Panc1 (cell line): ENCODE data around the gene SHROOM3. TPM values are rescaled to one million over a fixed set of nuclear protein-coding genes. Genes with fewer than 3 reads are reported as not detected.

Source experiments
- ATAC-seq: fragments of 200-7000 bp; cut with Tn5 transposase; 2 replicates; pipeline ENCODE4 v1.9.1; 2020; ENCODE audit warnings: mild to moderate bottlenecking, moderate library complexity
- BruUV-seq: library from RNA; stranded (reverse); fragments of 400-500 nt; replicated peaks from 2 replicates; lab custom pipeline; 2021; lab: Mats Ljungman, UMichigan
- CTCF ChIA-PET: fragments of 300-600 bp; sonication (Branson Sonifier 250); formaldehyde crosslinking; loops from one replicate; lab custom pipeline; 2022; ENCODE audit warnings: antibody characterized with exemption; lab: Charles Lee
- POLR2A ChIA-PET: fragments of 300-600 bp; sonication (Branson Sonifier 250); formaldehyde crosslinking; loops from one replicate; lab custom pipeline; 2022; ENCODE audit warnings: antibody characterized with exemption; lab: Charles Lee
- DNase-seq: peaks from one replicate; pipeline ENCODE4 v3.0.0-alpha.2; 2010; ENCODE audit warnings: low read depth, low spot score
- H3K27ac ChIP-seq: 2 replicates; pipeline ENCODE4 v1.5.1; 2011; ENCODE audit warnings: mild to moderate bottlenecking, low read length, inconsistent platforms
- H3K27me3 ChIP-seq: fragments of 200-500 bp; sonication (Bioruptor generic); 2 replicates; pipeline ENCODE4 v1.6.0; 2014; ENCODE audit warnings: low read length, inconsistent platforms; ENCODE audit not compliant: control insufficient read depth, insufficient read depth
- H3K36me3 ChIP-seq: fragments of 200-500 bp; sonication (Bioruptor generic); 2 replicates; pipeline ENCODE4 v1.5.1; 2014; ENCODE audit warnings: inconsistent platforms, mild to moderate bottlenecking, low read length, moderate library complexity; ENCODE audit not compliant: control insufficient read depth, insufficient read depth
- H3K4me1 ChIP-seq: 2 replicates; pipeline ENCODE4 v1.5.1; 2011; ENCODE audit warnings: inconsistent platforms, mild to moderate bottlenecking, low read length, moderate library complexity; ENCODE audit not compliant: control insufficient read depth, insufficient read depth
- H3K4me3 ChIP-seq, 2 experiments: 2 replicates each; pipeline ENCODE4 v1.5.1; 2011 to 2012; ENCODE audit warnings: low read depth in 2 of 2, low read length in 2 of 2, mild to moderate bottlenecking in 2 of 2, inconsistent platforms in 1 of 2, moderate library complexity in 1 of 2
- H3K9me3 ChIP-seq: fragments of 200-500 bp; sonication (Bioruptor generic); 2 replicates; pipeline ENCODE4 v1.5.1; 2014; ENCODE audit warnings: low read depth, mild to moderate bottlenecking, inconsistent platforms, low read length, moderate library complexity; ENCODE audit not compliant: control insufficient read depth, insufficient read depth
- CTCF ChIP-seq: fragments of 450-650 bp; IDR thresholded peaks from 2 replicates; pipeline ENCODE4 v1.5.1; 2017; ENCODE audit warnings: mild to moderate bottlenecking
- POLR2AphosphoS5 ChIP-seq: IDR thresholded peaks from 2 replicates; pipeline ENCODE4 v1.6.1; 2012; ENCODE audit warnings: mild to moderate bottlenecking, low read depth, low read length, moderate library complexity
- SIN3A ChIP-seq: IDR thresholded peaks from 2 replicates; pipeline ENCODE4 v1.6.1; 2012; ENCODE audit warnings: low read depth, mild to moderate bottlenecking, low read length, moderate library complexity, borderline replicate concordance; ENCODE audit not compliant: insufficient read depth
- TCF7L2 ChIP-seq: IDR thresholded peaks from 2 replicates; pipeline ENCODE4 v1.6.1; 2011; ENCODE audit warnings: mild to moderate bottlenecking, low read depth, low read length, inconsistent platforms
- in situ Hi-C: cut with HindIII; loops from 2 replicates; pipeline ENCODE4 v1.10.0; 2016; ENCODE audit warnings: low sequenced_read_pairs, low pct_unique_long_range_greater_than_20kb
- intact Hi-C: fragments of 100-400 bp; cut with micrococcal nuclease; formaldehyde crosslinking; loops from one replicate; pipeline ENCODE4 v1.10.0; 2022; ENCODE audit not compliant: unreplicated experiment
- total RNA-seq: library from RNA; stranded (reverse); gene quantifications from one replicate; pipeline ENCODE4 v1.2.1, GENCODE V29; 2021; ENCODE audit not compliant: unreplicated experiment
- TF ChIP-seq, protein P1 (sequence below), 2 experiments: IDR thresholded peaks; 2 replicates each; pipeline ENCODE4 v1.6.1; 2011 to 2012; ENCODE audit warnings: low read depth in 2 of 2, control low read depth in 1 of 2, low read length in 1 of 2, mild to moderate bottlenecking in 1 of 2, moderate library complexity in 1 of 2; ENCODE audit not compliant: insufficient read depth in 1 of 2

Gene SHROOM3
- total RNA-seq, 1 experiment from 2014 or later = 7.2 TPM

DNA sequence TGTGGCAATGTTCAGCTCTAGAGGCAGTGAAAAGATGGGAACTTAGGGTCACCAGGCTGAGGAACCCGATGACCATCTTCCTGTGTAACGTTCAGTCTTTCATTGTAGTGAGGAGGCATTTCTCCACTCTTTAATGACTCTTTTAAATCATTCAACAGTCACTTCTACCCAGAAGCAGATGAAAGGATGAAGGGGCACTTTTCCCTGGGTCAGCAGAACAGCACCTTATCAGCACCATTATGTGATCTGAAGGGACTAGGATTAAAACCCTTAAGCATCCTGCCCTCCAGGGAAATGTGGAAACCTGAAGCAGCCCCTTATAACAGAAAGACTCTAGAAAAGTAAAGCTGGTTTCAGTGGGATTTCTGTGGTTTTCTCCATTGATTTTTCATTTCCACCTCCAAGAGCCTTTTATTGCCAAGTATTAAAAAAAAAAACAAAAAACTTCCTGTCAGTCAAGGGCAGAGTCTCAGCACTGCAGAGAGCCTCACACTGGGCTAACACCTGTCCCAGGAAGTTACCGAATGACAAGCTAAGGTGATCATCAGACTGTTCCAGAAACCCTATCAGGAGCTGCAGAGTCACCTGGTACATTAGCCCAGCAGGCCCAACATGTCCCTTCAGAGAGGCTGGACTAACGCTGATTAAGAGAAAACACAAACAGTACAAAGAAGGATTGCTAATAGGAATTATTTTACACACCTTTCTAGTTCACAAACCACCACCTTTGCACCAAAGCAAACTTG lies 185.9 kb downstream of the SHROOM3 start:
- no peaks in the 10 kb centered on the region for H3K36me3 ChIP-seq
- intact Hi-C loops = no loop called here
- no peak overlapping the region for H3K27ac ChIP-seq
- H3K27me3 ChIP-seq = no peaks in the 10 kb centered on the region
- no peaks in the 10 kb centered on the region for H3K4me1 ChIP-seq
- no TSS peak for BruUV-seq
- H3K4me3 ChIP-seq = no peak overlapping the region
- ChIA-PET POLR2A (no interaction called here), CTCF (no interaction called here)
- TF ChIP-seq TCF7L2 (no peak), SIN3A (no peak), CTCF (no peak), POLR2AphosphoS5 (no peak)
- TF ChIP-seq, protein P1, sequence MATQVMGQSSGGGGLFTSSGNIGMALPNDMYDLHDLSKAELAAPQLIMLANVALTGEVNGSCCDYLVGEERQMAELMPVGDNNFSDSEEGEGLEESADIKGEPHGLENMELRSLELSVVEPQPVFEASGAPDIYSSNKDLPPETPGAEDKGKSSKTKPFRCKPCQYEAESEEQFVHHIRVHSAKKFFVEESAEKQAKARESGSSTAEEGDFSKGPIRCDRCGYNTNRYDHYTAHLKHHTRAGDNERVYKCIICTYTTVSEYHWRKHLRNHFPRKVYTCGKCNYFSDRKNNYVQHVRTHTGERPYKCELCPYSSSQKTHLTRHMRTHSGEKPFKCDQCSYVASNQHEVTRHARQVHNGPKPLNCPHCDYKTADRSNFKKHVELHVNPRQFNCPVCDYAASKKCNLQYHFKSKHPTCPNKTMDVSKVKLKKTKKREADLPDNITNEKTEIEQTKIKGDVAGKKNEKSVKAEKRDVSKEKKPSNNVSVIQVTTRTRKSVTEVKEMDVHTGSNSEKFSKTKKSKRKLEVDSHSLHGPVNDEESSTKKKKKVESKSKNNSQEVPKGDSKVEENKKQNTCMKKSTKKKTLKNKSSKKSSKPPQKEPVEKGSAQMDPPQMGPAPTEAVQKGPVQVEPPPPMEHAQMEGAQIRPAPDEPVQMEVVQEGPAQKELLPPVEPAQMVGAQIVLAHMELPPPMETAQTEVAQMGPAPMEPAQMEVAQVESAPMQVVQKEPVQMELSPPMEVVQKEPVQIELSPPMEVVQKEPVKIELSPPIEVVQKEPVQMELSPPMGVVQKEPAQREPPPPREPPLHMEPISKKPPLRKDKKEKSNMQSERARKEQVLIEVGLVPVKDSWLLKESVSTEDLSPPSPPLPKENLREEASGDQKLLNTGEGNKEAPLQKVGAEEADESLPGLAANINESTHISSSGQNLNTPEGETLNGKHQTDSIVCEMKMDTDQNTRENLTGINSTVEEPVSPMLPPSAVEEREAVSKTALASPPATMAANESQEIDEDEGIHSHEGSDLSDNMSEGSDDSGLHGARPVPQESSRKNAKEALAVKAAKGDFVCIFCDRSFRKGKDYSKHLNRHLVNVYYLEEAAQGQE (IDR thresholded peaks at IDR 0.05; ENCODE audit: insufficient read depth in 1 of 2, low read depth in 2 of 2, low read length in 1 of 2) = no peak
- in situ Hi-C loops = no loop called here
- ATAC-seq (no peak), DNase-seq (no peak)
- H3K9me3 ChIP-seq = no peaks in the 10 kb centered on the region

GRCh38 chr4:76622126-76622525 lies 187.1 kb downstream of the SHROOM3 start:
- no TSS peak for BruUV-seq
- in situ Hi-C loops (no loop called here), intact Hi-C loops (no loop called here)
- POLR2A ChIA-PET = no interaction called here
- Histone ChIP-seq H3K36me3 (no peaks in the 10 kb centered on the region), H3K27ac (no peak overlapping the region), H3K4me3 (no peak overlapping the region), H3K9me3 (no peaks in the 10 kb centered on the region), H3K4me1 (no peaks in the 10 kb centered on the region), H3K27me3 (no peaks in the 10 kb centered on the region)
- CTCF ChIA-PET = no interaction called here
- DNase-seq = no peak
- TF ChIP-seq POLR2AphosphoS5 = no peak
- TF ChIP-seq CTCF = no peak
- TF ChIP-seq, protein P1 (IDR thresholded peaks at IDR 0.05; ENCODE audit: insufficient read depth in 1 of 2, low read depth in 2 of 2, low read length in 1 of 2) = no peak
- TF ChIP-seq SIN3A = no peak
- TF ChIP-seq TCF7L2 = no peak
- no peak for ATAC-seq
